Measurements from ENCODE around the gene NAA20. TPM values are rescaled to one million over a fixed set of nuclear protein-coding genes. Genes with fewer than 3 reads are reported as not detected.

NAA20 gene
- total RNA-seq, 1 experiment from 2014 or later, result 82.6 TPM

- peak within 1 kb of the TSS; percentile 85 for H3K27ac ChIP-seq (ENCODE audit: low read depth, low read length, poor library complexity, severe bottlenecking)
- no peaks in the 10 kb centered on the region for H3K27me3 ChIP-seq (replicated peaks; ENCODE audit: insufficient read depth, low read depth, low read length, poor library complexity)
- CTCF ChIA-PET, result interaction anchor here (0.6 kb wide), 1 partner anchor 361 kb away, joined by 3 read pairs; no protein-coding TSS in a partner anchor
- H3K4me3 ChIP-seq (ENCODE audit: low read depth, low read length, poor library complexity, severe bottlenecking), result peak within 1 kb of the TSS; percentile 99
- intact Hi-C loops (cut with micrococcal nuclease; ENCODE audit: unreplicated experiment), result no loop called here
- BruUV-seq (replicated peaks), result no TSS peak
- no peaks in the 10 kb centered on the region for H3K9me3 ChIP-seq (ENCODE audit: low read depth, low read length, poor library complexity, severe bottlenecking)
- peaks cover 30% of the 10 kb centered on the region for H3K36me3 ChIP-seq (ENCODE audit: insufficient read depth, low read length, poor library complexity, severe bottlenecking)
- POLR2A ChIA-PET (ENCODE audit: low non-redundant PET), result interaction anchor here (0.6 to 0.7 kb wide), 2 partner anchors 12 to 1462 kb away, joined by 3 to 4 read pairs; no protein-coding TSS in a partner anchor
- H3K4me1 ChIP-seq (ENCODE audit: insufficient read depth, low read length, poor library complexity, severe bottlenecking), result no peaks in the 10 kb centered on the region
- no peak for TF ChIP-seq EZH2 (IDR thresholded peaks at IDR 0.05; ENCODE audit: borderline replicate concordance, low read depth, low read length, poor library complexity, severe bottlenecking)
- TF ChIP-seq, protein P1, sequence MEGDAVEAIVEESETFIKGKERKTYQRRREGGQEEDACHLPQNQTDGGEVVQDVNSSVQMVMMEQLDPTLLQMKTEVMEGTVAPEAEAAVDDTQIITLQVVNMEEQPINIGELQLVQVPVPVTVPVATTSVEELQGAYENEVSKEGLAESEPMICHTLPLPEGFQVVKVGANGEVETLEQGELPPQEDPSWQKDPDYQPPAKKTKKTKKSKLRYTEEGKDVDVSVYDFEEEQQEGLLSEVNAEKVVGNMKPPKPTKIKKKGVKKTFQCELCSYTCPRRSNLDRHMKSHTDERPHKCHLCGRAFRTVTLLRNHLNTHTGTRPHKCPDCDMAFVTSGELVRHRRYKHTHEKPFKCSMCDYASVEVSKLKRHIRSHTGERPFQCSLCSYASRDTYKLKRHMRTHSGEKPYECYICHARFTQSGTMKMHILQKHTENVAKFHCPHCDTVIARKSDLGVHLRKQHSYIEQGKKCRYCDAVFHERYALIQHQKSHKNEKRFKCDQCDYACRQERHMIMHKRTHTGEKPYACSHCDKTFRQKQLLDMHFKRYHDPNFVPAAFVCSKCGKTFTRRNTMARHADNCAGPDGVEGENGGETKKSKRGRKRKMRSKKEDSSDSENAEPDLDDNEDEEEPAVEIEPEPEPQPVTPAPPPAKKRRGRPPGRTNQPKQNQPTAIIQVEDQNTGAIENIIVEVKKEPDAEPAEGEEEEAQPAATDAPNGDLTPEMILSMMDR (conservative IDR thresholded peaks at IDR 0.05; ENCODE audit: low read depth, low read length), result no peak
- peak; percentile 97 for DNase-seq (ENCODE audit: low spot score)
Observed at GRCh38 chr20:20052074-20052970, 35.2 kb downstream of the NAA20 start, which contains the start of the genes CFAP61 and CRNKL1. Gene CFAP61, plus strand, starts transcription at chr20:20052532. Its CDS starts 4,122 bp downstream, at chr20:20056654. Gene CRNKL1, minus strand, starts transcription at chr20:20052466. Its CDS starts 124 bp downstream, at chr20:20052342.

DNA sequence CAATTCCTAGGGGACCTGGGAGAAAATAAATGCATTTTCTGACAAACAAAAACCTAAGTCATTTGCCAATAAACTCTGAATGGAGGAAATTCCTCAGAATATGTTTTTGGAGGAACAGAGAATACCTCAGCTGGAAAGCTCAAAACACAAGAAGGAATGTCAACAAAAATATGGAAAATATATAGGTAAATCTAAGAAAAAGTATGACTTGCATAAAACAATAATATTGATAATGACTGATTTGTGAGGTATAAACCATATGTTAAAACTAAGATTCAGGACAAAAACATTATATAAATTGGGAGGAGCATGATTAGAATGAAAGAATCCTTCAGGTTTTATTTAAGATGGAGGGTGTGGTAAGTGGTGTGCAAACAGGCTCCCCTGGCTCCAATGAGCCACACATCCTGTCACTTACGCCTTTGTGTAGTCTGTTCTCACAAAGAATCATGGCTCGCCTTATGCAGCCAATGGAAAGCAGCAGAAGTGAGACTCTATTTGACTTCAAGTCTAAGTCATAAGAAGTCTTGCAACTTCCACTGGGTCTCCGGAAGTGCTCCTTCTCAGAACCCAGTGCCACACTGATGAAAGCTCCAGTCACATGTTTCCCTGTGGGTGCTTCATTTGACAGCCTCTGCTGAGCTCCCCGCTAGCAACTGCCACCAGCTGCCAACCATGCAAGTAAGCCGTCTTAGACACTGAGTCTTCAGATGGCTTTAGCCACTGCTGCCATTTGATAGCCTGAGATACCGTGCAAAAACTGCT is 43.3 kb downstream of the NAA20 start:
- intact Hi-C loops (cut with micrococcal nuclease; ENCODE audit: unreplicated experiment), result no loop called here
- ChIA-PET CTCF (interaction anchor here (0.6 kb wide), 1 partner anchor 1602 kb away, joined by 3 read pairs; no protein-coding TSS in a partner anchor), POLR2A (ENCODE audit: low non-redundant PET) (no interaction called here)
- H3K27me3 ChIP-seq (replicated peaks; ENCODE audit: insufficient read depth, low read depth, low read length, poor library complexity), result peaks cover 43% of the 10 kb centered on the region
- no TSS peak for BruUV-seq (replicated peaks)
- H3K27ac ChIP-seq (ENCODE audit: low read depth, low read length, poor library complexity, severe bottlenecking), result no peak overlapping the region
- no peaks in the 10 kb centered on the region for H3K36me3 ChIP-seq (ENCODE audit: insufficient read depth, low read length, poor library complexity, severe bottlenecking)
- no peaks in the 10 kb centered on the region for H3K9me3 ChIP-seq (ENCODE audit: low read depth, low read length, poor library complexity, severe bottlenecking)
- H3K4me3 ChIP-seq (ENCODE audit: low read depth, low read length, poor library complexity, severe bottlenecking), result no peak overlapping the region
- TF ChIP-seq, protein P1 (conservative IDR thresholded peaks at IDR 0.05; ENCODE audit: low read depth, low read length), result no peak
- TF ChIP-seq EZH2 (IDR thresholded peaks at IDR 0.05; ENCODE audit: borderline replicate concordance, low read depth, low read length, poor library complexity, severe bottlenecking), result no peak
- no peak for DNase-seq (ENCODE audit: low spot score)
- H3K4me1 ChIP-seq (ENCODE audit: insufficient read depth, low read length, poor library complexity, severe bottlenecking), result no peaks in the 10 kb centered on the region

DNA sequence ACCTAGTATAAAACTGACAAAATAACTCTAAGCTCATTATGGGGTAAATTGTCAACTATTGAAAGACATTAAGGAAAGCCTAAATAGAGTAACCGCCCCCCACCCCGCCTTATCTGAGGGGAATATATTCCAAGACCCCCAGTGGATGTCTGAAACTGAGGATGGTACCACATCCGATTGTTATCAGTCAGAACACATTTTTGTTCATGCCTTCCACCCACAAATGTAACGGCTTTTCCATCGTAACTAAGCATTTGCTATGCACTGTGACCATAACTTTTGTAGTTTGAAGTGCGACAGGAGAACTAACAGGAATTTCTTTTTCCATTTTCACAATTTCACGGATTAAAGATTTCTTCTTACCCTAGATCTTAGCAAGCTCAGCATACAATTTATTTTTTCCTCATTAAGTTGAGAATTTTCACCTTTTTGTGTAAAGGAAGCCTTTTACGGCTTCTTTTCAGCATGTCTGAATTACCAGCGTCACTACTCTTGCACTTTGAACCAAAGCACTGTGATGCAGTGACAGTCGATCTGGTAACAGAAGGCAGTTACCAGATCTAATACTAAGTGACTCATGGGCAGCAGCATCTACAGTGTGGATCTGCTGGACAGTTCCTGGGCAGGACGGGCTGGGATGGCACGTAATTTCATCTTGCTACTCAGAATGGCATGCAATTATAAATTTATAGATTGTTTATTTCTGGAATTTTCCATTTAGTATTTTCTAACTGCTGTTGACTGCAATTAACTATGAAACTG is 47.0 kb downstream of the NAA20 start:
- ChIA-PET CTCF (no interaction called here), POLR2A (ENCODE audit: low non-redundant PET) (no interaction called here)
- no peaks in the 10 kb centered on the region for H3K9me3 ChIP-seq (ENCODE audit: low read depth, low read length, poor library complexity, severe bottlenecking)
- no peaks in the 10 kb centered on the region for H3K4me1 ChIP-seq (ENCODE audit: insufficient read depth, low read length, poor library complexity, severe bottlenecking)
- peaks cover 47% of the 10 kb centered on the region for H3K27me3 ChIP-seq (replicated peaks; ENCODE audit: insufficient read depth, low read depth, low read length, poor library complexity)
- H3K36me3 ChIP-seq (ENCODE audit: insufficient read depth, low read length, poor library complexity, severe bottlenecking), result no peaks in the 10 kb centered on the region
- no peak overlapping the region for H3K27ac ChIP-seq (ENCODE audit: low read depth, low read length, poor library complexity, severe bottlenecking)
- no peak for DNase-seq (ENCODE audit: low spot score)
- intact Hi-C loops (cut with micrococcal nuclease; ENCODE audit: unreplicated experiment), result no loop called here
- no TSS peak for BruUV-seq (replicated peaks)
- TF ChIP-seq, protein P1 (conservative IDR thresholded peaks at IDR 0.05; ENCODE audit: low read depth, low read length), result no peak
- peak; percentile 78 for TF ChIP-seq EZH2 (IDR thresholded peaks at IDR 0.05; ENCODE audit: borderline replicate concordance, low read depth, low read length, poor library complexity, severe bottlenecking)
- no peak overlapping the region for H3K4me3 ChIP-seq (ENCODE audit: low read depth, low read length, poor library complexity, severe bottlenecking)
